CD14-positive monocyte (primary cell): Measurements from ENCODE around the gene HOXC12. TPM values are rescaled to one million over a fixed set of nuclear protein-coding genes. Genes with fewer than 3 reads are reported as not detected.

Experiments used
- DNase-seq, 3 donors: peaks; one replicate each; pipeline ENCODE4 v3.0.0-alpha.2; 2011 to 2022
- H2AFZ ChIP-seq: 2 replicates; pipeline ENCODE4 v1.6.0; 2012; ENCODE audit warnings: mild to moderate bottlenecking, low read depth, low read length, inconsistent platforms; ENCODE audit not compliant: insufficient read depth, poor library complexity, severe bottlenecking
- H3K27ac ChIP-seq, 2 donors: 1 replicate in 1 of 2; 2 replicates in 1 of 2; pipeline ENCODE4 v1.5.1; 2012 to 2013; ENCODE audit warnings: low read length in 2 of 2, control low read depth in 1 of 2, inconsistent platforms in 1 of 2, low read depth in 1 of 2, mild to moderate bottlenecking in 1 of 2
- H3K27me3 ChIP-seq, 2 donors: one replicate each; pipeline versions ENCODE4 v1.6.0 to v1.6.1; 2011 to 2013; ENCODE audit warnings: low read length in 2 of 2; ENCODE audit not compliant: control insufficient read depth in 2 of 2, insufficient read depth in 2 of 2
- H3K36me3 ChIP-seq, 2 donors: replicated peaks in 1 of 2; 1 replicate in 1 of 2; 2 replicates in 1 of 2; pipeline versions ENCODE4 v1.5.1 to v1.6.1; 2012 to 2013; ENCODE audit warnings: low read length in 2 of 2, control low read depth in 1 of 2, inconsistent platforms in 1 of 2, mild to moderate bottlenecking in 1 of 2; ENCODE audit not compliant: insufficient read depth in 2 of 2, control insufficient read depth in 1 of 2
- H3K4me1 ChIP-seq, 2 donors: 1 replicate in 1 of 2; 2 replicates in 1 of 2; pipeline versions ENCODE4 v1.5.1 to v1.6.1; 2012 to 2013; ENCODE audit warnings: low read length in 2 of 2, control low read depth in 1 of 2, inconsistent platforms in 1 of 2, mild to moderate bottlenecking in 1 of 2, moderate library complexity in 1 of 2; ENCODE audit not compliant: insufficient read depth in 2 of 2, control insufficient read depth in 1 of 2
- H3K4me2 ChIP-seq: replicated peaks from 2 replicates; pipeline ENCODE3; 2012; ENCODE audit warnings: low read length, moderate library complexity, mild to moderate bottlenecking; ENCODE audit not compliant: poor library complexity, severe bottlenecking; ENCODE audit errors: extremely low read depth
- H3K4me3 ChIP-seq, 3 experiments: fragments of 200-600 bp in 1 of 3; sonication (generic) in 1 of 3; replicated peaks in 1 of 3; 1 replicate in 2 of 3; 2 replicates in 1 of 3; pipeline ENCODE4 v1.5.1; 2011 to 2013; ENCODE audit warnings: low read length in 3 of 3, mild to moderate bottlenecking in 3 of 3, control low read depth in 2 of 3, low read depth in 2 of 3, inconsistent platforms in 1 of 3, moderate library complexity in 1 of 3
- H3K79me2 ChIP-seq: 2 replicates; pipeline ENCODE4 v1.6.0; 2012; ENCODE audit warnings: mild to moderate bottlenecking, control low read depth, inconsistent platforms, low read length, moderate library complexity; ENCODE audit not compliant: insufficient read depth
- H3K9ac ChIP-seq: 2 replicates; pipeline ENCODE4 v1.6.0; 2017; ENCODE audit warnings: low read length, mild to moderate bottlenecking; ENCODE audit not compliant: insufficient read depth, poor library complexity, severe bottlenecking
- H3K9me3 ChIP-seq, 2 donors: replicated peaks in 1 of 2; 1 replicate in 1 of 2; 2 replicates in 1 of 2; pipeline versions ENCODE4 v1.5.1 to v1.6.1; 2012 to 2013; ENCODE audit warnings: low read length in 2 of 2, control low read depth in 1 of 2; ENCODE audit not compliant: control insufficient read depth in 1 of 2, insufficient read depth in 1 of 2
- H4K20me1 ChIP-seq: 2 replicates; pipeline ENCODE4 v1.6.0; 2012; ENCODE audit warnings: mild to moderate bottlenecking, low read length, control low read depth, moderate library complexity; ENCODE audit not compliant: insufficient read depth
- H3K27ac Mint-ChIP-seq, 7 donors: one replicate each; pipeline ENCODE4 v1.8.0; 2020; ENCODE audit warnings: mild to moderate bottlenecking in 7 of 7, mixed read lengths in 7 of 7, moderate library complexity in 6 of 7, inconsistent platforms in 2 of 7
- H3K27me3 Mint-ChIP-seq, 3 donors: one replicate each; pipeline ENCODE4 v1.8.0; 2021 to 2022; ENCODE audit warnings: low read depth in 3 of 3, mild to moderate bottlenecking in 3 of 3, mixed read lengths in 3 of 3, moderate library complexity in 3 of 3, inconsistent platforms in 1 of 3
- H3K36me3 Mint-ChIP-seq, 2 donors: one replicate each; pipeline ENCODE4 v1.8.0; 2020; ENCODE audit warnings: mixed read lengths in 2 of 2, inconsistent platforms in 1 of 2, mild to moderate bottlenecking in 1 of 2
- H3K4me1 Mint-ChIP-seq: one replicate; pipeline ENCODE4 v1.8.0; 2020; ENCODE audit warnings: mild to moderate bottlenecking, mixed read lengths
- H3K4me3 Mint-ChIP-seq, 2 donors: one replicate each; pipeline ENCODE4 v1.8.0; 2020; ENCODE audit warnings: mild to moderate bottlenecking in 2 of 2, mixed read lengths in 2 of 2, moderate library complexity in 1 of 2
- H3K9me3 Mint-ChIP-seq, 7 donors: one replicate each; pipeline ENCODE4 v1.8.0; 2020 to 2022; ENCODE audit warnings: mixed read lengths in 7 of 7, mild to moderate bottlenecking in 6 of 7, moderate library complexity in 6 of 7, inconsistent platforms in 2 of 7
- WGBS: methylation state at CpG from one replicate; pipeline ENCODE4 v1.1.5; 2013; ENCODE audit warnings: missing lambda C conversion rate; ENCODE audit not compliant: insufficient coverage; 5-methylcytosine and 5-hydroxymethylcytosine counted together
- intact Hi-C, 2 donors: fragments of 100-400 bp; cut with micrococcal nuclease; formaldehyde crosslinking; loops; one replicate each; pipeline versions ENCODE4 v1.15.0 to v1.15.1; 2023
- polyA plus RNA-seq, 3 donors: library from polyadenylated mRNA; depleted of rRNA in 1 of 3; unstranded in 2 of 3; stranded (reverse) in 1 of 3; fragments of 300-500 nt in 2 of 3; fragments of >200 nt in 1 of 3; fragmentation: Illumina TruSeq in 2 of 3; gene quantifications; 1 replicate in 2 of 3; 2 replicates in 1 of 3; pipeline ENCODE4 v1.2.3, GENCODE V29; 2012 to 2021
- TF ChIP-seq, protein P1 (sequence below): fragments of 200-600 bp; IDR thresholded peaks from one replicate; pipeline ENCODE4 v1.8.0; 2022; ENCODE audit warnings: antibody characterized with exemption, mild to moderate bottlenecking

Gene HOXC12
- polyA plus RNA-seq, 3 donors: not detected

DNA sequence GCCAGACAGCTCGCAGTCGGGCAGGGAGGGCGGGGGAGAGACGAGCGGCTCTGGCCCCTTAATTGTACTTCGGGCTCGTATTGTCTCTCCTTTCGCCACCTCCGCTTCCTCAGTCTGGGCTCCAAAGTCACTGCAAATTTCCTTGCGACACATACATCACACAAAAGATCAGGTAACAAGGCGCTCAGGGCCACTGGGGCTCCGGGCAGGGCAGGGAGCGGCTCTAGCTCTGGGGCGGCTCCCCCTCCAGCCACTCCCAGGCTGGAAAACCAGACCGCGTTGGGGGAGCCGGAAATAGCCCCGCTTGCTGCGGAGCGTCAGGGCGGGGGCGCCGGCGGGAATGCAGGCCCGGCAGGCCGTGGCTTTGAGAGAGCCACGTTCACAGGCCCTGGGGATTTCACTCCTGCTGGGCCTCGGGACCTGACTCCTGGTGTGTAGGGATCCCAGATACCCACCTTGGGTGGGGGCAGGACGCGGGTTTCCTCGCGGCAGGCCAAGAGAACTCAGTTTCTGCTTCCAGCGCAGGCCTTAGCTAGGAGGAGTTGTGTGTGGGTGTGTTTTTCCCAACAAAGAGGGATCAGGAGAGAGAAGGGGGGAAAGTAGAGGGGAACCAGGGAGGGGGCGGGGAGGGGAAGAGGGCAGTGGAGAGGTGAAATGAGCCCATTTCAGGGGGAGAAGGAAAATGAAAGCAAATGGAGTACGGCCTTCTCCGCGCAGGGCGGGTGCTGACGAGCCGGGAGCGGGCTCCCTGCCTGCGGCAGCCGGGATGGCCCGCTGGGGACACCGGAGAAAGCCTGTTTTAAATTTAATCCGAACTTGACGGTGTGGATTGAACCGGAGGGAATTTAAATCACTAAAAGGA is 40.9 kb downstream of the HOXC12 start:
- peaks cover 27% of the 10 kb centered on the region for H3K4me1 Mint-ChIP-seq
- peaks cover 97 to 100% (median 100%) of the 10 kb centered on the region in 3 donors for H3K27me3 Mint-ChIP-seq
- H3K4me3 ChIP-seq: peak overlapping the region; percentile 32 to 78 (median 38)
- H3K36me3 ChIP-seq: no peaks in the 10 kb centered on the region
- H3K27ac Mint-ChIP-seq: peak overlapping the region in 1 of 7 donors; percentile 20
- TF ChIP-seq, protein P1, sequence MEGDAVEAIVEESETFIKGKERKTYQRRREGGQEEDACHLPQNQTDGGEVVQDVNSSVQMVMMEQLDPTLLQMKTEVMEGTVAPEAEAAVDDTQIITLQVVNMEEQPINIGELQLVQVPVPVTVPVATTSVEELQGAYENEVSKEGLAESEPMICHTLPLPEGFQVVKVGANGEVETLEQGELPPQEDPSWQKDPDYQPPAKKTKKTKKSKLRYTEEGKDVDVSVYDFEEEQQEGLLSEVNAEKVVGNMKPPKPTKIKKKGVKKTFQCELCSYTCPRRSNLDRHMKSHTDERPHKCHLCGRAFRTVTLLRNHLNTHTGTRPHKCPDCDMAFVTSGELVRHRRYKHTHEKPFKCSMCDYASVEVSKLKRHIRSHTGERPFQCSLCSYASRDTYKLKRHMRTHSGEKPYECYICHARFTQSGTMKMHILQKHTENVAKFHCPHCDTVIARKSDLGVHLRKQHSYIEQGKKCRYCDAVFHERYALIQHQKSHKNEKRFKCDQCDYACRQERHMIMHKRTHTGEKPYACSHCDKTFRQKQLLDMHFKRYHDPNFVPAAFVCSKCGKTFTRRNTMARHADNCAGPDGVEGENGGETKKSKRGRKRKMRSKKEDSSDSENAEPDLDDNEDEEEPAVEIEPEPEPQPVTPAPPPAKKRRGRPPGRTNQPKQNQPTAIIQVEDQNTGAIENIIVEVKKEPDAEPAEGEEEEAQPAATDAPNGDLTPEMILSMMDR: no peak
- no peak overlapping the region for H3K27ac ChIP-seq
- intact Hi-C loops: loop anchor here in 1 of 2 donors (5.0 kb wide), 1 partner anchor 43 kb away; the partner anchor contains the start of gene HOXC12
- no peak for DNase-seq
- peaks cover 3 to 19% of the 10 kb centered on the region in 2 donors for H3K36me3 Mint-ChIP-seq
- H3K4me1 ChIP-seq: peaks cover 15 to 30% of the 10 kb centered on the region in 2 donors
- peaks cover 6 to 65% of the 10 kb centered on the region in 2 donors for H3K9me3 ChIP-seq
- WGBS: 0% methylated on average over 48 of the region's 48 CpGs
- H3K9me3 Mint-ChIP-seq: peaks cover 2 to 69% (median 39%) of the 10 kb centered on the region in 7 donors
- peaks cover 92 to 100% of the 10 kb centered on the region in 2 donors for H3K27me3 ChIP-seq
- no peaks in the 10 kb centered on the region for H3K79me2 ChIP-seq
- H4K20me1 ChIP-seq: no peaks in the 10 kb centered on the region
- H3K9ac ChIP-seq: peak overlapping the region; percentile 30
- H2AFZ ChIP-seq: peak overlapping the region; percentile 75
- peak overlapping the region; percentile 83 to 95 for H3K4me3 Mint-ChIP-seq
- peak overlapping the region; percentile 83 for H3K4me2 ChIP-seq

DNA sequence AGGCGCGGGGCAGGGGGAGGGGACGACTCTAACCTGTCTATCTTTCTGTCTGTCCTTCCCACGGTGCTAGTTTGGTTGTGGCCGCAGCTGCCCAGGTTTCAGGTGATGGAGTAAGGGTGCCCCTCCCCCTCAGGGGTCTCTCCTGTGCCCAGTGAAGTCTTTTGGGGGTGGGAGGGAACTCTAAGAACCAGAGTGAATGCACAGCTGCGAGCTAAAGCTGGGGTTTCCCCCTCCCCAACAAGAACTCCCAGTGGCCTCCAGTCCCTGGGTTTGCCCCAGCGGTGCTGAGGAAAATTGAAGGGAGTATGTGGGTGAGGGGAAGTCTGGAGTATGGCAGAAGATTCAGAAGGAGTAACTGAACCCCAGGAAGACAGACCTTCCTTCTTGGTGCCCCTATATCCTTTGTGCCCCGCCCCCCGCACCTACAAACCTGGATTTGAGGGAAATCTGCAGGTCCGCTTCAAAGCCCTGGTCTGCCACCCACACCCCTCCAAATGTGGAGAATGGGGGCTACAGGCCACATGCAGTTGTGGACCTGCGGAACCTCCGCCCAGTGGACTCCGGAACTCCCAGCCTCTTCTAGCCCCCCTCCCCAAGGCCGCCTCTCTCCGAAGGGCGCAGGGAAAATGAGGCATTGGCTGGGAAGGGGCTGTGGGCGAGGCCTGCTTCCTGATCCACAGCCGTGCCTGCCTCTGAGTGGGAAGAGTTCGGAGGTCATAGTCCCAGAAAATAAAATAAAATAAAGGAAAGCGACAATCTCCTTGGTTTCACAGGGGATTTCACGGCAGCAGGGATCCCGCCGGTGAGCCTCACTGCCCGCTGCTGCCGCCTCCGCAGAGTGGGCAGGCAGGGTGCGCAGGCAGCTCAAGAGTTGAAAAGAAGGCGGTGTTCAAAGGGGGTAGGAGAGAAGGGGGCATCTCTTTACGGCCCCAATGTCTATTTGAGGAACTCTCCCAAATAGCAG is 41.8 kb downstream of the HOXC12 start:
- Histone ChIP-seq H2AFZ (peak overlapping the region; percentile 75), H3K4me1 (peaks cover 15 to 30% of the 10 kb centered on the region in 2 donors), H3K9ac (no peak overlapping the region)

More for the DNA sequence above, 41.8 kb downstream of the HOXC12 start:
- Histone ChIP-seq H3K79me2 (no peaks in the 10 kb centered on the region), H3K27me3 (peaks cover 92 to 100% of the 10 kb centered on the region in 2 donors), H3K4me3 (peak overlapping the region in 2 of 3 experiments; percentile 38 to 78), H3K27ac (no peak overlapping the region), H3K36me3 (no peaks in the 10 kb centered on the region), H4K20me1 (no peaks in the 10 kb centered on the region), H3K9me3 (peaks cover 4 to 66% of the 10 kb centered on the region in 2 donors), H3K4me2 (peak overlapping the region; percentile 83)
- peaks cover 3 to 19% of the 10 kb centered on the region in 2 donors for H3K36me3 Mint-ChIP-seq
- H3K4me3 Mint-ChIP-seq: peak overlapping the region; percentile 83 to 95
- 18% methylated on average over 8 of the region's 29 CpGs for WGBS
- H3K9me3 Mint-ChIP-seq: peaks cover 2 to 69% (median 39%) of the 10 kb centered on the region in 7 donors
- peaks cover 27% of the 10 kb centered on the region for H3K4me1 Mint-ChIP-seq
- H3K27ac Mint-ChIP-seq: no peak overlapping the region
- no peak for DNase-seq
- intact Hi-C loops: loop anchor here in 1 of 2 donors (5.0 kb wide), 1 partner anchor 44 kb away; the partner anchor contains the start of gene HOXC12
- peaks cover 97 to 100% (median 100%) of the 10 kb centered on the region in 3 donors for H3K27me3 Mint-ChIP-seq
- TF ChIP-seq, protein P1: no peak
